Bronchial smooth muscle cell (primary cell): ENCODE results near the gene HEBP2. TPM values are rescaled to one million over a fixed set of nuclear protein-coding genes. Genes with fewer than 3 reads are reported as not detected.

ENCODE experiments used
- total RNA-seq: library from RNA; depleted of rRNA; stranded (reverse); fragments of >200 nt; gene quantifications from 2 replicates; pipeline ENCODE4 v1.2.1, GENCODE V29; 2014

The HEBP2 gene, protein sequence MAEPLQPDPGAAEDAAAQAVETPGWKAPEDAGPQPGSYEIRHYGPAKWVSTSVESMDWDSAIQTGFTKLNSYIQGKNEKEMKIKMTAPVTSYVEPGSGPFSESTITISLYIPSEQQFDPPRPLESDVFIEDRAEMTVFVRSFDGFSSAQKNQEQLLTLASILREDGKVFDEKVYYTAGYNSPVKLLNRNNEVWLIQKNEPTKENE
- 11.2 and 24.9 TPM in 2 replicates for total RNA-seq

GRCh38 chr6:138403801-138404665 lies at the start of gene HEBP2:
Gene HEBP2 (plus strand): TSS chr6:138404223. CDS start chr6:138404496, 273 bp downstream.

DNA sequence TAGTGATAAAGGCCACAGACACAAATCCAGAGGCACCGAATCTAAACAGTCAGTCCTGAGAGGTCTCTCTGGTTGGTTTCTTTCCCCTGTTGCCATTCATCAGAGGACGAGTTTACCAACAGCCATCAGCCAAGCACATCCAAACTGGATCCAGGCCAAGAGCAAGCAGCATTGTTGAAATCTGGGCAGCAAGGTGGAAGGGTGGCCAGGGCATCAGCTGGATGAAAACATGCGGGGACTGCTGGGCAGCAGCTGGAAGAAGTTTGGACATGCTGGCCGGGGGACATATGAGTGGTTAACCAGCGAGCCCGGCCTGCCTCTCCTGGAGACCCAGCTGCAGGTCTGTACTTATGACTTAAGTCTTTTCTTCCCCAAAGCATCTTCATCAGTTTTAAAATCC lies 26.2 kb upstream of the HEBP2 start, which contains the start of gene SMIM28:
SMIM28 (plus strand) TSS at position 62 of the 400 bp plus-strand sequence; CDS start at position 230, 168 bp downstream.

Other genes starting within 250 kb of the HEBP2 start
- gene ARFGEF3, start 242.3 kb upstream of the HEBP2 start, total RNA-seq, result under 0.01 TPM in 2 replicates
- gene PBOV1, start 185.7 kb upstream of the HEBP2 start, total RNA-seq, result not detected in 2 replicates
- not detected in 2 replicates for gene SMIM28, start 26.3 kb upstream of the HEBP2 start, total RNA-seq
- 15.6 and 19.7 TPM in 2 replicates for gene NHSL1, start 95.3 kb downstream of the HEBP2 start, total RNA-seq